Cerebellar nuclear complex (tissue), 1 donor: Measurements from ENCODE around the gene ABHD16B.
"Not testable (repeated sequence)": the region's sequence is repeated elsewhere in the genome, so short reads cannot be mapped to it uniquely, and the experiment has no call there.

Experiments
- DNase-seq, 2 experiments: peaks; one replicate each; lab custom pipeline; 2025; lab: John Stamatoyannopoulos, UW

The ABHD16B gene

GRCh38 chr20:63878899-63879663 lies 17.8 kb downstream of the ABHD16B start:
- DNase-seq, result no peak

GRCh38 chr20:63880901-63881300 lies 19.6 kb downstream of the ABHD16B start:
- DNase-seq, result not testable (repeated sequence)

GRCh38 chr20:63881451-63882226 lies 20.3 kb downstream of the ABHD16B start:
- no peak for DNase-seq

GRCh38 chr20:63882257-63883200 lies 21.2 kb downstream of the ABHD16B start:
- DNase-seq, result no peak

- DNase-seq, result no peak
Measured at GRCh38 chr20:63883201-63883593, 21.9 kb downstream of the ABHD16B start.

GRCh38 chr20:63884506-63885263 lies 23.4 kb downstream of the ABHD16B start:
- DNase-seq, result no peak

GRCh38 chr20:63885264-63886053 lies 24.2 kb downstream of the ABHD16B start:
- DNase-seq, result no peak

- DNase-seq, result no peak
Measured at GRCh38 chr20:63886054-63886419, 24.7 kb downstream of the ABHD16B start.

GRCh38 chr20:63886921-63887320 lies 25.6 kb downstream of the ABHD16B start:
- no peak for DNase-seq

GRCh38 chr20:63889241-63890200 lies 28.2 kb downstream of the ABHD16B start:
- DNase-seq, result peak; percentile 57

- no peak for DNase-seq
Measured at GRCh38 chr20:63890201-63890576, 28.9 kb downstream of the ABHD16B start.

- no peak for DNase-seq
Measured at GRCh38 chr20:63890616-63891015, 29.3 kb downstream of the ABHD16B start.

GRCh38 chr20:63891061-63892002 lies 30.0 kb downstream of the ABHD16B start:
- DNase-seq, result no peak

GRCh38 chr20:63892402-63892801 lies 31.1 kb downstream of the ABHD16B start:
- no peak for DNase-seq

- no peak for DNase-seq
Measured at GRCh38 chr20:63893999-63894357, 32.7 kb downstream of the ABHD16B start.

GRCh38 chr20:63894358-63895201 lies 33.3 kb downstream of the ABHD16B start, which contains the start of gene DNAJC5:
DNAJC5 (plus strand) TSS chr20:63895126; CDS start chr20:63928346, 33,220 bp downstream.
- peak; percentile 83 to 90 for DNase-seq

GRCh38 chr20:63895202-63895951 lies 34.1 kb downstream of the ABHD16B start:
- no peak for DNase-seq
